CD14-positive monocyte (primary cell): ENCODE measurements around the gene TTPAL. TPM values are rescaled to one million over a fixed set of nuclear protein-coding genes. Genes with fewer than 3 reads are reported as not detected.

Experiments
- DNase-seq, 3 donors: peaks; one replicate each; pipeline ENCODE4 v3.0.0-alpha.2; 2011 to 2022
- H2AFZ ChIP-seq: 2 replicates; pipeline ENCODE4 v1.6.0; 2012; ENCODE audit warnings: mild to moderate bottlenecking, low read depth, low read length, inconsistent platforms; ENCODE audit not compliant: insufficient read depth, poor library complexity, severe bottlenecking
- H3K27ac ChIP-seq, 2 donors: 1 replicate in 1 of 2; 2 replicates in 1 of 2; pipeline ENCODE4 v1.5.1; 2012 to 2013; ENCODE audit warnings: low read length in 2 of 2, control low read depth in 1 of 2, inconsistent platforms in 1 of 2, low read depth in 1 of 2, mild to moderate bottlenecking in 1 of 2
- H3K27me3 ChIP-seq, 2 donors: one replicate each; pipeline versions ENCODE4 v1.6.0 to v1.6.1; 2011 to 2013; ENCODE audit warnings: low read length in 2 of 2; ENCODE audit not compliant: control insufficient read depth in 2 of 2, insufficient read depth in 2 of 2
- H3K36me3 ChIP-seq, 2 donors: replicated peaks in 1 of 2; 1 replicate in 1 of 2; 2 replicates in 1 of 2; pipeline versions ENCODE4 v1.5.1 to v1.6.1; 2012 to 2013; ENCODE audit warnings: low read length in 2 of 2, control low read depth in 1 of 2, inconsistent platforms in 1 of 2, mild to moderate bottlenecking in 1 of 2; ENCODE audit not compliant: insufficient read depth in 2 of 2, control insufficient read depth in 1 of 2
- H3K4me1 ChIP-seq, 2 donors: 1 replicate in 1 of 2; 2 replicates in 1 of 2; pipeline versions ENCODE4 v1.5.1 to v1.6.1; 2012 to 2013; ENCODE audit warnings: low read length in 2 of 2, control low read depth in 1 of 2, inconsistent platforms in 1 of 2, mild to moderate bottlenecking in 1 of 2, moderate library complexity in 1 of 2; ENCODE audit not compliant: insufficient read depth in 2 of 2, control insufficient read depth in 1 of 2
- H3K4me2 ChIP-seq: replicated peaks from 2 replicates; pipeline ENCODE3; 2012; ENCODE audit warnings: low read length, moderate library complexity, mild to moderate bottlenecking; ENCODE audit not compliant: poor library complexity, severe bottlenecking; ENCODE audit errors: extremely low read depth
- H3K4me3 ChIP-seq, 3 experiments: fragments of 200-600 bp in 1 of 3; sonication (generic) in 1 of 3; replicated peaks in 1 of 3; 1 replicate in 2 of 3; 2 replicates in 1 of 3; pipeline ENCODE4 v1.5.1; 2011 to 2013; ENCODE audit warnings: low read length in 3 of 3, mild to moderate bottlenecking in 3 of 3, control low read depth in 2 of 3, low read depth in 2 of 3, inconsistent platforms in 1 of 3, moderate library complexity in 1 of 3
- H3K79me2 ChIP-seq: 2 replicates; pipeline ENCODE4 v1.6.0; 2012; ENCODE audit warnings: mild to moderate bottlenecking, control low read depth, inconsistent platforms, low read length, moderate library complexity; ENCODE audit not compliant: insufficient read depth
- H3K9ac ChIP-seq: 2 replicates; pipeline ENCODE4 v1.6.0; 2017; ENCODE audit warnings: low read length, mild to moderate bottlenecking; ENCODE audit not compliant: insufficient read depth, poor library complexity, severe bottlenecking
- H3K9me3 ChIP-seq, 2 donors: replicated peaks in 1 of 2; 1 replicate in 1 of 2; 2 replicates in 1 of 2; pipeline versions ENCODE4 v1.5.1 to v1.6.1; 2012 to 2013; ENCODE audit warnings: low read length in 2 of 2, control low read depth in 1 of 2; ENCODE audit not compliant: control insufficient read depth in 1 of 2, insufficient read depth in 1 of 2
- H4K20me1 ChIP-seq: 2 replicates; pipeline ENCODE4 v1.6.0; 2012; ENCODE audit warnings: mild to moderate bottlenecking, low read length, control low read depth, moderate library complexity; ENCODE audit not compliant: insufficient read depth
- H3K27ac Mint-ChIP-seq, 7 donors: one replicate each; pipeline ENCODE4 v1.8.0; 2020; ENCODE audit warnings: mild to moderate bottlenecking in 7 of 7, mixed read lengths in 7 of 7, moderate library complexity in 6 of 7, inconsistent platforms in 2 of 7
- H3K27me3 Mint-ChIP-seq, 3 donors: one replicate each; pipeline ENCODE4 v1.8.0; 2021 to 2022; ENCODE audit warnings: low read depth in 3 of 3, mild to moderate bottlenecking in 3 of 3, mixed read lengths in 3 of 3, moderate library complexity in 3 of 3, inconsistent platforms in 1 of 3
- H3K36me3 Mint-ChIP-seq, 2 donors: one replicate each; pipeline ENCODE4 v1.8.0; 2020; ENCODE audit warnings: mixed read lengths in 2 of 2, inconsistent platforms in 1 of 2, mild to moderate bottlenecking in 1 of 2
- H3K4me1 Mint-ChIP-seq: one replicate; pipeline ENCODE4 v1.8.0; 2020; ENCODE audit warnings: mild to moderate bottlenecking, mixed read lengths
- H3K4me3 Mint-ChIP-seq, 2 donors: one replicate each; pipeline ENCODE4 v1.8.0; 2020; ENCODE audit warnings: mild to moderate bottlenecking in 2 of 2, mixed read lengths in 2 of 2, moderate library complexity in 1 of 2
- H3K9me3 Mint-ChIP-seq, 7 donors: one replicate each; pipeline ENCODE4 v1.8.0; 2020 to 2022; ENCODE audit warnings: mixed read lengths in 7 of 7, mild to moderate bottlenecking in 6 of 7, moderate library complexity in 6 of 7, inconsistent platforms in 2 of 7
- CTCF ChIP-seq: fragments of 200-600 bp; IDR thresholded peaks from one replicate; pipeline ENCODE4 v1.8.0; 2022; ENCODE audit warnings: antibody characterized with exemption, mild to moderate bottlenecking
- WGBS: methylation state at CpG from one replicate; pipeline ENCODE4 v1.1.5; 2013; ENCODE audit warnings: missing lambda C conversion rate; ENCODE audit not compliant: insufficient coverage; 5-methylcytosine and 5-hydroxymethylcytosine counted together
- intact Hi-C, 2 donors: fragments of 100-400 bp; cut with micrococcal nuclease; formaldehyde crosslinking; loops; one replicate each; pipeline versions ENCODE4 v1.15.0 to v1.15.1; 2023
- polyA plus RNA-seq, 3 donors: library from polyadenylated mRNA; depleted of rRNA in 1 of 3; unstranded in 2 of 3; stranded (reverse) in 1 of 3; fragments of 300-500 nt in 2 of 3; fragments of >200 nt in 1 of 3; fragmentation: Illumina TruSeq in 2 of 3; gene quantifications; 1 replicate in 2 of 3; 2 replicates in 1 of 3; pipeline ENCODE4 v1.2.3, GENCODE V29; 2012 to 2021

TTPAL gene
- polyA plus RNA-seq, 3 donors = 1.5 to 4.9 (median 3.0) TPM

- Histone ChIP-seq H3K9ac (no peak overlapping the region), H3K79me2 (no peaks in the 10 kb centered on the region), H3K4me3 (no peak overlapping the region), H3K9me3 (no peaks in the 10 kb centered on the region), H3K4me2 (no peak overlapping the region), H2AFZ (no peak overlapping the region), H3K36me3 (peaks cover 96 to 100% of the 10 kb centered on the region in 2 donors), H3K4me1 (no peaks in the 10 kb centered on the region), H4K20me1 (peaks cover 41% of the 10 kb centered on the region), H3K27me3 (no peaks in the 10 kb centered on the region), H3K27ac (no peak overlapping the region)
- intact Hi-C loops = no loop called here
- Mint-ChIP-seq H3K36me3 (peaks cover 76 to 98% of the 10 kb centered on the region in 2 donors), H3K27ac (no peak overlapping the region), H3K27me3 (no peaks in the 10 kb centered on the region), H3K4me1 (no peaks in the 10 kb centered on the region), H3K4me3 (no peak overlapping the region), H3K9me3 (no peaks in the 10 kb centered on the region)
- TF ChIP-seq CTCF = no peak
- WGBS = 94% methylated on average over 2 of the region's 6 CpGs
- peak in 1 of 3 donors; percentile 44 for DNase-seq
These were observed 29.0 kb downstream of the TTPAL start for GRCh38 chr20:44504402-44505307.

- H3K4me3 Mint-ChIP-seq = no peak overlapping the region
- no peaks in the 10 kb centered on the region for H3K27me3 Mint-ChIP-seq
- Histone ChIP-seq H3K36me3 (peaks cover 86 to 95% of the 10 kb centered on the region in 2 donors), H3K27ac (no peak overlapping the region), H3K9ac (no peak overlapping the region), H3K4me3 (no peak overlapping the region), H4K20me1 (peaks cover 79% of the 10 kb centered on the region), H3K79me2 (peaks cover 38% of the 10 kb centered on the region), H3K27me3 (no peaks in the 10 kb centered on the region), H3K4me1 (no peaks in the 10 kb centered on the region), H3K9me3 (no peaks in the 10 kb centered on the region), H2AFZ (no peak overlapping the region), H3K4me2 (no peak overlapping the region)
- no peak for TF ChIP-seq CTCF
- intact Hi-C loops = no loop called here
- peaks cover 64 to 89% of the 10 kb centered on the region in 2 donors for H3K36me3 Mint-ChIP-seq
- no peak for DNase-seq
- peak overlapping the region in 1 of 7 donors; percentile 19 for H3K27ac Mint-ChIP-seq
- no peaks in the 10 kb centered on the region for H3K9me3 Mint-ChIP-seq
- no peaks in the 10 kb centered on the region for H3K4me1 Mint-ChIP-seq
- WGBS = 100% methylated on average over 2 of the region's 4 CpGs
These were observed 34.1 kb downstream of the TTPAL start for GRCh38 chr20:44509762-44510161.
